C4-2B (cell line): ENCODE data around the gene LIPI.

Source experiments
- CTCF ChIP-seq: fragments of 450-650 bp; conservative IDR thresholded peaks from 2 replicates; pipeline ENCODE4 v1.5.1; 2017; ENCODE audit warnings: mild to moderate bottlenecking
- ZFX ChIP-seq: fragments of 450-650 bp; IDR thresholded peaks from 2 replicates; pipeline ENCODE4 v1.6.1; 2017

GRCh38 chr21:14080764-14081096, 130.0 kb downstream of the LIPI start:
- TF ChIP-seq CTCF (no peak), ZFX (no peak)
